HG03565 (cell line): ENCODE results near the gene MYL6B.
"Not testable (repeated sequence)": the region's sequence is repeated elsewhere in the genome, so short reads cannot be mapped to it uniquely, and the experiment has no call there.

Source experiments
- ATAC-seq: cut with Tn5 transposase; IDR thresholded peaks from one replicate; pipeline ENCODE4 v1.9.1; 2021; ENCODE audit warnings: mild to moderate bottlenecking, moderate library complexity; ENCODE audit not compliant: unreplicated experiment

MYL6B gene

DNA sequence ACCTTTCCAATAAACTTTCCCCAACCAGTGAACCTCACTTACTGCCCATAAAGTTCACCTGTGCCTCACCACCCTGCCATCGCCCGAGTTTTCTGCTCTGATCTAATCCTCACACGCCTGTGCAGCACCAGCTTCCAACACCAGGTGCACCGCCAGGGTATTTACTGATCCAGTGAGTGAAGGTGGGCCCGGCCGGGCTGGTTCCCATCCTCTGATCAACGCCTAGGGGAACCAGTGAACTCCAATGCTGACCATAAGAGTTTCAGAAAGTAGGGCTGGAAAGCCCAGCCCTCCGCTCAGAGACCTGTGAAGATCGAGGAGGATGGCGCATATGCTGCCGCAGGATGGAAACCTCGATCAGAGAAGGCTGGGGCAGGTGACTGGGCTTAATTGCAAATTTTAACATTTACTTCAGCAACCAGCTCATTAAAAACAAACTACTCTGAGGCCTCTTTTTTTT lies 685 bp upstream of the MYL6B start:
- peak; percentile 30 for ATAC-seq

DNA sequence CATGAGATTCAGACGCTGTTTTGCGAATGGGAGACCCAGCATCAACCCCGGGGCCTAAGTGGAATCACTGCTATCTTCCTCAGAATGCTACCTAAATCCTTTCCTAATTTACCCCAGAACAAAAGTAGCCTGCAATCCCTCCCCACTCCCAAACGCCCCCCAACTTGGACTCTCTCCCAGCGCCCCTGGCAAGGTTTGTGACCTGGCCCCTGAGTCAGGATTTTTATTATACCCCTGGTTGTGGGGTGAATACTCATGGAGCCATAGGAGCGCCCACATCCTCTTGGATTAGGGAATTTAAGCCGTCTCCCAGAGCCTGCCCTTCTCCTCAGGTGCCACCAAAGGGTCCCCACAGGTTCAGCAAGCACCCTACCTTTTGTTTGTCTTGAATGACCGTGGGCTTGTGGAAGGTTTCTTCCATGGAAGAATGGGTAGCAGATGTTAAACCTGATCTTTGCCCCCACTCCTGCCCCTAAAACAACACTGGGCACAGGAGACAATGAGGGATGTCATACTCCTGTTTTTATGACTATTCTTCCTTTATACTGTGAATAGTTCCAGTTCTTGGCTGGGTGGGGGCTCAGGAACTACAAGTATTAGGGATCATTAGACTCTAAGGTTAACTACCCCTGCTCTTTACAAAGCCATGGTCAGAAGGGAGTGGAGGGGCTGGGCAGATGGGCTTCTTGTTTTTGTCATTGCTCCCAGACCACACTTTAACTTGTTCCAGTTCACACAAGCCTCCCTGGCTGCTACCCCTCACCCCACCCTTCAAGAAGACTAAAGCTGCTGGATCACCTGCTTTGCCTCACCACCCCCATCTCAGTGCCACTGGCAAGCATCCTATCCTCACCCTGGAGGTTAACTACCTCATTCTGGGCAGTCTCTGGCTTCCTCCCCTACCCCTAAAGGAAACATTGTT lies 630 bp downstream of the MYL6B start:
- ATAC-seq: no peak

DNA sequence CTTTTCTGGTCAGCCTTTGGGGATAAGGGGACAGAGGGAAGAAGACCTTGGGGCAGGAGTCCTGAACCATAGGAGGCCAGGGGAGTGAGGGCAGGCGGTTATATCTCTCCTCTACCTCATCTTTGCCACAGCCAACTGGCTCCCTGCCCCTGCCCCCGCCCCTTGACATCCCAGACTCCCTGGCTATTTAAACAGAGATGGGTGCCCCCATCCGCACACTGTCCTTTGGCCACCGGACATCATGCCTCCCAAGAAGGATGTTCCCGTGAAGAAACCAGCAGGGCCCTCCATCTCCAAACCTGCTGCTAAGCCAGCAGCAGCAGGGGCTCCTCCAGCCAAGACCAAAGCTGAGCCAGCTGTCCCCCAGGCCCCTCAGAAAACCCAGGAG lies 1.3 kb downstream of the MYL6B start:
- no peak for ATAC-seq

DNA sequence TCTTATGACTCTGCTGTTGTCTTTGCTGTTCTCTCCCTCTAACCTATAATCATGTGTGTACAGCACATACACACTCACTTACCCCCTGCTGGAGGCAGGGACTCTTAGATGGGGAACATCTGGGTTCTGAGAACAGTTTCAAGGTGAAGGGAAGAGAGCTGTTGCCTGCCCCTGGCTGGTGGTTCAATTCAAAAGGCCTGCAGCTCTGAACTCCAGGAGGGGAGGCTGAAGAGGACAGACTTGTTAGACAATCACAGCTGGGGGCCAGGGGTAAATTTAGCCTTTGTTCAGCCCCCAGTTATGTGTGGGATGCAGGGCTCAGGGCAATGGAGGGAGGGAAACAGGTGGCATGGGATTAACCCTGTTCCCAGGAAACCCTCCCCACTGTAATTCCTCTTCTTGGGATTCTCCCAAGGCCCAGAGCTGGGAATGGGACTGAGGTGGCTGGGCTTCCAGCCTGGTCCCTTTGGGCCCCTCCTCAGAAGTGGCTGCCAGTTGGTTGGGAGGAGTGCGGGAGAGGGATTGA lies 1.9 kb downstream of the MYL6B start:
- no peak for ATAC-seq

- no peak for ATAC-seq
Observed at GRCh38 chr12:56154818-56155217, 2.4 kb downstream of the MYL6B start.

- no peak for ATAC-seq
Observed at GRCh38 chr12:56155256-56155845, 3.0 kb downstream of the MYL6B start.

DNA sequence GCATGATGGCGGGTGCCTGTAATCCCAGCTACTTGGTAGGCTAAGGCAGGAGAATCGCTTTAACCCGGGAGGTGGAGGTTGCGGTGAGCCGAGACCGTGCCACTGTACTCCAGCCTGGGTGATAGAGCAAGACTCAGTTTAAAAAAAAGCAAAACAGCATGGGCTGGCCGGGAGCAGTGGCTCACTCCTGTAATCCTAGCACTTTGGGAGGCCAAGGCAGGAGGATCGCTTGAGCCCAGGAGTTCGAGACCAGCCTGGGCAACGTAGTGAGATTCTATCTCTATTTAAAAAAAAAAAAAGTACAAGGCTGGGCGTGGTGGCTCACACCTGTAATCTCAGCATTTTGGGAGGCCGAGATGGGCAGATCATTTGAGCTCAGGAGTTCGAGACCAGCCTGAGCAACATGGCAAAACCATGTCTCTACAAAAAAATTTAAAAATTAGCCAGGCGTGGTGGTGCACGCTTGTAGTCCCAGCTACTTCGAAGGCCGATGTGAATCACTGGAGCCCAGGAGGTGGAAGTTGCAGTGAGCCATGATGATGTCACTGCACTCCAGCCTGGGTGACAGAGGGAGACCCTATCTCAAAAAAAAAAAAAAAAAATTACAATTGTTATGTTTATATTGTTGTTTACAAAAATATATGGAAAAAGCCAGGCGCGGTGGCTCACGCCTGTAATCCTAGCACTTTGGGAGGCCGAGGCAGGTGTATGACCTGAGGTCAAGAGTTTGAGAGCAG lies 4.2 kb downstream of the MYL6B start:
- not testable (repeated sequence) for ATAC-seq

- ATAC-seq: peak; percentile 18
Observed at GRCh38 chr12:56157201-56158028, 5.0 kb downstream of the MYL6B start.

DNA sequence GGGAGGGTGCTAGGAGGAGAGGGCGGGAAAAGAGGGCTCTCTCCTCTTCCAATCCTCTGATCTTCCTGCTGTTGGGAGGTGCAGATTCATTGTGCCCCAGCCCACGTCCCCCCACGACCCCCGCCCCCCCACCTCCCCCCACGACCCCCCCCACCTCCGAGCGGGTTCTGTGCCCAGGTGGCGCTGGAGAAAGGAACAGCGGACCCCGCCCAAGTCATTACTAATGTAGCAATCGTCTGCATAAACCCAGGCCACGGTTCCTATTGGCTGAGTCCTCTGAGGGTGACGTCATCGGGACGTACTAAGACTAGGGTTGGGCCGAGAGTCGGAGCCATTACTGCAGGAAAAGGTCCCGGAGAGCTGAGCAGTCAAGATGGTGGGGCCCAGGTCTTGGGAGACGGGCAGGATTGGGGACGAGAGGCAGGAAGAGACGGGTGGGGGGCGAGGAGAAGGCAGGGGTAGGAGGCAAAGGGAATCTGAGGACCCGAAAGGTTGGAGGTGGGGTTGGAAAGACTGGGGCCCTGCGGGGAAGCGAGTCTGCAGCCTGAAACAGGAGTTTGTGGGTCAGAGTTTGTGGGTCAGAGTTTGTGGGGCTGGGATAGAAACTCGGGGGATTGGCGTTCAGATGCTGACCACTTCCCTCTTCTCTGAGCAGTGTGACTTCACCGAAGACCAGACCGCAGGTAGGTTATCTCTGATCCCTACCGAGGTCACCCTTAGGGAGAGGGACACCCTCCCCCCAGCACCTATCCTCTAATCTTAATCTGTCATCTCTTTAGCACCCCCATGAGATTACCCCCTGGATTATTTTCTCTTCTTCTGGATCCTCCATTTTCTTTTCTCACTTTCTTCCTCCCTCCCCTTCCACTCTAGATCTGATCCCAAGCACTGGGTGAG lies 5.9 kb downstream of the MYL6B start, which contains the start of gene MYL6:
MYL6 (plus strand) TSS at position 331 of the 897 bp plus-strand sequence; CDS start at position 374, 43 bp downstream.
- ATAC-seq: peak; percentile 83

DNA sequence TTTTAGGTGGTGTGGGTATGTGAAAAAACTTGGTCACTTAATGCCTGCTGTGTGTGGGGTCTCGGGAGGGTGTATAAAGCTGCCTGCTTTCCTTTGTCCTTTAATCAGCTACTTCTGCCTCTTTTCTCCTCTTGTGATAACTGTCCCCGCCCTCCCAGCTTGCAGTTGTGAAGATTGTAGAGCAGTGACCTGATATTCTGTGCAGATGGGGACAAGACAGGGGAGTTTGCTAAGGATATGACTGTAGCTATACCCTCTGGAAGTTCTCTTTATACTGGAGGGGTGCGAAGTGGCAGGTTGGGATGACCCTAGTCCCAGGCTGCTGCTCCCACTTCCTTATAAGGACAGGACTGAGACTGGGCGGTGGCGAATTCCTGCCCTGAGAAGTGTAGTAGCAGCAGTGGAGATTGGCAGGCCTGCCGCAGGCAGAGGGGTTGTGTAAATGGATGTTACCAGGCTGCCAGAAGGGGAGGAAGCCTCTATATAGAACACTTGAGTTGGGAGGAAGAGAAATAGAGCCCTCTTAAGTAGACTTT lies 6.6 kb downstream of the MYL6B start:
- no peak for ATAC-seq

DNA sequence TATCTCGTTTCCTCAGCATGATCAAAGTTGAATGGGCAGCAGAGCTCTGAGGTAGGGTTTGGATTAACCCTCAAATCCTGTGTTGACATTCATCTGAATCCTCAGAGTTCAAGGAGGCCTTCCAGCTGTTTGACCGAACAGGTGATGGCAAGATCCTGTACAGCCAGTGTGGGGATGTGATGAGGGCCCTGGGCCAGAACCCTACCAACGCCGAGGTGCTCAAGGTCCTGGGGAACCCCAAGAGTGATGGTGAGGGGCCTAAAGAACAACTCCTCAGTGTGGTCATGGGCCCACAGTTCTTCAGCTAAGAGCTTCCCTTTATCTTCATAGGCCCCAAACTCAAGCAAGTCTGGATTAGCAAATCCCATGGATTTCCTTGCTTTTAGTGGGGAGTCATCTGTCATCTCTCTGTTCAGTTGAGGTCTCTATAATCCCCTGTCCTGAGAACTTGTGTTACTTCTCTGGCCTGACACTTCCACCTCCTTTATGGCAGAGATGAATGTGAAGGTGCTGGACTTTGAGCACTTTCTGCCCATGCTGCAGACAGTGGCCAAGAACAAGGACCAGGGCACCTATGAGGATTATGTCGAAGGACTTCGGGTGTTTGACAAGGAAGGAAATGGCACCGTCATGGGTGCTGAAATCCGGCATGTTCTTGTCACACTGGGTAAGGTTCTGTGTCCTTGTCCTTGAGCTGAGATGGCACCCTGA lies 7.2 kb downstream of the MYL6B start:
- ATAC-seq: no peak

DNA sequence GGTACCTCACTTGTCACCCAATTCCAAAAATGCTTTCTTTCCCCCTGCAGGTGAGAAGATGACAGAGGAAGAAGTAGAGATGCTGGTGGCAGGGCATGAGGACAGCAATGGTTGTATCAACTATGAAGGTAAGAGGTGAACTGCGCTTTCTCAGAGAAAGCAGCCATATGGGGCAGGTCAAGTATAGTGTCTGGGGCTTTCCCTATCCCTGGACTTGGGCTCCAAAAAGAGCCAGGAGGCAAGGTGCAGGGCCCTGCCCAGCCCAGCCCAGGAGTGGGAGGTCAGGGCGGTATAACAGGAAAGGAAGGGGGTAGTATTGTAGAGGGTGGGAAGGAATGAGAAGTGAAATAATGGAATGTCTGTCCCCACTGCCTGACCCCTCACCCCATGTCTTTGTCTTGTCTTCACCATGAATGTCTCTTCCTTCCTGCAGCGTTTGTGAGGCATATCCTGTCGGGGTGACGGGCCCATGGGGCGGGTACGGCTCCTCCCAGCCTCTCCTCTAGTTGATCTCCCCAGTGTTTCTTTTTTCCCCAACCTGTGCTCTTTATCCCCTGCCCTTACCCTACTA lies 7.9 kb downstream of the MYL6B start:
- no peak for ATAC-seq

DNA sequence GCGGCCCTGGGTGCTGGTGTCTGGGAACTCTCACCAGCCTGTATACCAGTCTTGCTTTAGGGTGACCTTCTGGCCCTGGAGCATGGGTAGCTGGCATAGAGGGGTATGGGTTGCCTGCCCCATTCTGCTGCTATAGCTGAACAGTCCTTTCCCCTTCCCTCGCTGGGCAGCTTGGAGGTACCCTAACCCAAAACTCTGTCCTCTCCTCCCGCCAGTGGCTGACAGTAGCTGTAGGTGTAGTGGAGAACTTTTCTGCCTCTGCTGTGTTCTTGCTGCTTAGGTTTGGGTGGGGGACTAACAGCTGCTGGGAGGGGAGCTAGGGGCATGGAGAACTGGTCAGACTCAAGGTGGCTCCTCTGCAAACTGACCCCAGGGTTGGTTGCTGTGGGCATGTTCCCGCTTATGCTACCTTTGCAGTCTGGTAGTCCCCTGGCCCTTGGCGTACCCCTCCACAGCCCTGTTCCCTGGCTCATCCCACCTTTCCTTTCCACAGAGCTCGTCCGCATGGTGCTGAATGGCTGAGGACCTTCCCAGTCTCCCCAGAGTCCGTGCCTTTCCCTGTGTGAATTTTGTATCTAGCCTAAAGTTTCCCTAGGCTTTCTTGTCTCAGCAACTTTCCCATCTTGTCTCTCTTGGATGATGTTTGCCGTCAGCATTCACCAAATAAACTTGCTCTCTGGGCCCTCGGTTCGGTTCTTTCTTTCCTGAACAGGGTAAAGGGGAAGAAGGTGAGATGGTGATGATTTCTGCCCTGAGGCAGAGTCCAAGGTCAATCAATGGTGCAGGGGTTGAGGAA lies 8.7 kb downstream of the MYL6B start:
- ATAC-seq: no peak

DNA sequence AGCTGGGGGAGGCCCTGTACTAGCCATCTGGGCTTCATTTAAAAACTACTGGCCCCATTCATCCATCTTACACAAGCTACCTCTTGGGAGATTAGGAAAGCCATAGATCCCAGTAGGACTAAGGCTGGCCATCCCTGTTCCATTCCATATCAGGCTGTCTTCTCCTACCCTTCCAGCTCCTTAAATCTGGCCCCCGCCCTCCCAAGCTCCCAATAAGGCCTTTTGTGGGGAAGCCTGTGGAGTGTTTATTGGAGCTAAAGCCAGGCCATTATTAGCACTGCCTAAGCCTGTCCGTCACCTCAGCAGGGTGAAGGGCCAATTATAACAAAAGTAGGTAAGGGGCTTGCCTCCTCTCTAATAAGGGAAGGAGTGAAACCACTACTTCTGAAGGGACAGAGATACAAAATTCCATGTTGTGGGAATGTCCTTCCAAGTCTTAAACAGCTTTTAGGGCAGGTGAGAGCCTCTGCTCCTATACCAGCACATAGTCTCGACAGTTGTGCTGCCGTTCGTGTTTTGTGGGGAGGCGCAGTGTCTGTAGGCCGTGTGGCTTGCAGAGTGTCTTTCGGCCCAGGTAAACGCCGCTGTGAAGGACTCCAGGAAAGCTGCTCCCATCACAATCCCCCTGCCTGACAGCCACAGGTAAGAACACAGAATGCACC lies 9.4 kb downstream of the MYL6B start:
- no peak for ATAC-seq

- ATAC-seq: no peak
Observed at GRCh38 chr12:56162468-56163290, 10.3 kb downstream of the MYL6B start.
